Measurements from ENCODE around the gene KMO. TPM values are rescaled to one million over a fixed set of nuclear protein-coding genes. Genes with fewer than 3 reads are reported as not detected.

KMO gene
- total RNA-seq, 1 experiment from 2014 or later: not detected

GRCh38 chr1:241645199-241645598 lies 113.0 kb downstream of the KMO start:
- no peak for DNase-seq (ENCODE audit: low read depth)

Other genes starting within 250 kb of the KMO start
- gene RGS7, start 175.2 kb upstream of the KMO start, total RNA-seq (2014; rRNA removed; shearing (Covaris generic)): 1.8 and 2.1 TPM in 2 replicates
- 97.8 and 101 TPM in 2 replicates for gene FH, start 12.6 kb upstream of the KMO start, total RNA-seq (2014; rRNA removed; shearing (Covaris generic))
- 36.4 and 44.5 TPM in 2 replicates for gene CHML, start 108.0 kb downstream of the KMO start, total RNA-seq (2014; rRNA removed; shearing (Covaris generic))
- 3.5 and 5.3 TPM in 2 replicates for gene OPN3, start 108.0 kb downstream of the KMO start, total RNA-seq (2014; rRNA removed; shearing (Covaris generic))
- not detected in 2 replicates for gene WDR64, start 119.9 kb downstream of the KMO start, total RNA-seq (2014; rRNA removed; shearing (Covaris generic))